Body of pancreas (tissue), 4 donors: ENCODE data around the gene MBP. TPM values are rescaled to one million over a fixed set of nuclear protein-coding genes. Genes with fewer than 3 reads are reported as not detected.
"Not testable (repeated sequence)": the region's sequence is repeated elsewhere in the genome, so short reads cannot be mapped to it uniquely, and the experiment has no call there.

ENCODE experiments used
- ATAC-seq: fragments of 150-250 bp; one replicate; pipeline ENCODE4 v1.9.1; 2016
- DNase-seq, 4 donors: peaks; one replicate each; pipeline ENCODE4 v3.0.0-alpha.2; 2019
- H3K27ac ChIP-seq, 4 donors: fragments of 200-600 bp; sonication (generic); 1 replicate in 3 of 4; 2 replicates in 1 of 4; pipeline versions ENCODE4 v1.5.1 to v1.6.1; 2016 to 2019; ENCODE audit warnings: mild to moderate bottlenecking in 1 of 4, mixed read lengths in 1 of 4, moderate library complexity in 1 of 4
- H3K27me3 ChIP-seq, 2 donors: fragments of 200-600 bp; sonication (generic); one replicate each; pipeline ENCODE4 v1.6.0; 2016; ENCODE audit warnings: mild to moderate bottlenecking in 1 of 2
- H3K36me3 ChIP-seq, 2 donors: fragments of 200-600 bp; sonication (generic); replicated peaks in 1 of 2; 2 replicates each; pipeline ENCODE4 v1.5.1; 2016; ENCODE audit warnings: low read depth in 2 of 2; ENCODE audit not compliant: insufficient read depth in 1 of 2
- H3K4me1 ChIP-seq: fragments of 200-600 bp; sonication (generic); one replicate; pipeline ENCODE4 v1.6.0; 2016
- H3K4me3 ChIP-seq, 2 donors: fragments of 200-600 bp; sonication (generic); 1 replicate in 1 of 2; 2 replicates in 1 of 2; pipeline ENCODE4 v1.5.1; 2016 to 2019
- H3K9me3 ChIP-seq, 3 donors: fragments of 200-600 bp; sonication (generic); 1 replicate in 2 of 3; 2 replicates in 1 of 3; pipeline ENCODE4 v1.5.1; 2016
- CTCF ChIP-seq, 7 experiments: fragments of 450-650 bp in 4 of 7; fragments of 200-600 bp in 3 of 7; sonication (generic) in 3 of 7; IDR thresholded peaks; one replicate each; pipeline ENCODE4 v1.5.1; 2016 to 2019; ENCODE audit warnings: antibody characterized with exemption in 7 of 7
- POLR2A ChIP-seq, 3 donors: fragments of 450-650 bp; IDR thresholded peaks; one replicate each; pipeline ENCODE4 v1.6.1; 2016; ENCODE audit warnings: antibody characterized with exemption in 3 of 3, mild to moderate bottlenecking in 2 of 3
- WGBS, 2 donors: methylation state at CpG; one replicate each; pipeline ENCODE4 v1.1.5; 2017; 5-methylcytosine and 5-hydroxymethylcytosine counted together
- intact Hi-C: fragments of 100-400 bp; cut with DNase I; formaldehyde crosslinking; loops from one replicate; pipeline ENCODE4 v1.15.1; 2023
- total RNA-seq, 2 donors: library from RNA; depleted of rRNA; stranded (reverse); fragments of >200 nt; gene quantifications; one replicate each; pipeline ENCODE4 v1.1.0, GENCODE V29; 2016

MBP gene
- total RNA-seq, 2 donors from 2014 or later, result 17.4 to 24.4 TPM

- no peak for DNase-seq
- Histone ChIP-seq H3K9me3 (no peaks in the 10 kb centered on the region), H3K4me3 (no peak overlapping the region), H3K4me1 (no peaks in the 10 kb centered on the region), H3K27me3 (no peaks in the 10 kb centered on the region), H3K27ac (no peak overlapping the region), H3K36me3 (peaks cover 0 to 2% of the 10 kb centered on the region in 2 donors)
- no peak for ATAC-seq
- TF ChIP-seq CTCF (IDR thresholded peaks at IDR 0.05), result no peak
- TF ChIP-seq POLR2A (IDR thresholded peaks at IDR 0.05), result no peak
- WGBS, 2 donors, result 94 to 97% methylated on average over 9 of the region's 9 CpGs
- intact Hi-C loops, result no loop called here
Observed at GRCh38 chr18:77021075-77021474, 111.5 kb downstream of the MBP start.

- Histone ChIP-seq H3K4me1 (no peaks in the 10 kb centered on the region), H3K9me3 (no peaks in the 10 kb centered on the region), H3K27ac (no peak overlapping the region), H3K36me3 (peaks cover 0 to 2% of the 10 kb centered on the region in 2 donors), H3K4me3 (no peak overlapping the region), H3K27me3 (no peaks in the 10 kb centered on the region)
- TF ChIP-seq CTCF (IDR thresholded peaks at IDR 0.05), result no peak
- no peak for TF ChIP-seq POLR2A (IDR thresholded peaks at IDR 0.05)
- DNase-seq, result no peak
- 91 to 94% methylated on average over 6 to 11 of the region's 11 CpGs for WGBS, 2 donors
- intact Hi-C loops, result no loop called here
- ATAC-seq, result no peak
Observed at GRCh38 chr18:77020561-77020960, 112.0 kb downstream of the MBP start.

GRCh38 chr18:77019641-77020040 is 112.9 kb downstream of the MBP start:
- Histone ChIP-seq H3K27me3 (no peaks in the 10 kb centered on the region), H3K9me3 (no peaks in the 10 kb centered on the region), H3K27ac (no peak overlapping the region), H3K4me1 (no peaks in the 10 kb centered on the region), H3K36me3 (peaks cover 0 to 2% of the 10 kb centered on the region in 2 donors), H3K4me3 (no peak overlapping the region)
- 95 to 96% methylated on average over 8 to 9 of the region's 9 CpGs for WGBS, 2 donors
- ATAC-seq (no peak), DNase-seq (no peak)
- no peak for TF ChIP-seq CTCF (IDR thresholded peaks at IDR 0.05)
- TF ChIP-seq POLR2A (IDR thresholded peaks at IDR 0.05), result no peak
- intact Hi-C loops, result no loop called here

GRCh38 chr18:77018650-77019049 is 113.9 kb downstream of the MBP start:
- H3K36me3 ChIP-seq, H3K27ac ChIP-seq, DNase-seq, H3K9me3 ChIP-seq, H3K4me1 ChIP-seq, H3K4me3 ChIP-seq, H3K27me3 ChIP-seq, intact Hi-C loops, ATAC-seq: not testable (repeated sequence)

GRCh38 chr18:77017355-77017754 is 115.2 kb downstream of the MBP start:
- DNase-seq, result no peak
- intact Hi-C loops, result no loop called here
- no peak overlapping the region for H3K4me3 ChIP-seq
- peaks cover 4% of the 10 kb centered on the region for H3K4me1 ChIP-seq
- no peak overlapping the region for H3K27ac ChIP-seq
- WGBS, 2 donors, result 74 to 91% methylated on average over 5 to 6 of the region's 6 CpGs
- ATAC-seq, result no peak
- TF ChIP-seq CTCF (IDR thresholded peaks at IDR 0.05) (no peak), POLR2A (IDR thresholded peaks at IDR 0.05) (no peak)
- H3K36me3 ChIP-seq, result peaks cover 0 to 2% of the 10 kb centered on the region in 2 donors
- H3K27me3 ChIP-seq, result no peaks in the 10 kb centered on the region
- H3K9me3 ChIP-seq, result no peaks in the 10 kb centered on the region
